HEK293T (cell line): ENCODE data around the gene SYNPO2.
"Not testable (repeated sequence)": the region's sequence is repeated elsewhere in the genome, so short reads cannot be mapped to it uniquely, and the experiment has no call there.

Source experiments
- CTCF ChIA-PET: fragments of 350-600 bp; formaldehyde crosslinking; extraction: SDS; loops from one replicate; lab custom pipeline; 2021; ENCODE audit warnings: antibody characterized with exemption, inconsistent platforms; lab: Yijun Ruan, JAX
- POLR2A ChIA-PET: fragments of 350-600 bp; formaldehyde crosslinking; extraction: SDS; loops from one replicate; lab custom pipeline; 2020; ENCODE audit warnings: antibody characterized with exemption, inconsistent platforms; lab: Yijun Ruan, JAX
- DNase-seq: peaks from one replicate; pipeline ENCODE4 v3.0.0; 2012; ENCODE audit warnings: mixed read lengths; ENCODE audit errors: extremely low spot score
- ARNT ChIP-seq: fragments of 450-650 bp; IDR thresholded peaks from 2 replicates; pipeline ENCODE4 v1.6.1; 2017; ENCODE audit warnings: mild to moderate bottlenecking
- BHLHE40 ChIP-seq: fragments of 450-650 bp; IDR thresholded peaks from 2 replicates; pipeline ENCODE4 v1.6.1; 2016; ENCODE audit warnings: mild to moderate bottlenecking, moderate library complexity, borderline replicate concordance
- CTBP1 ChIP-seq: fragments of 450-650 bp; IDR thresholded peaks from 2 replicates; pipeline ENCODE4 v1.6.1; 2016; ENCODE audit warnings: borderline replicate concordance
- ELF4 ChIP-seq: fragments of 450-650 bp; IDR thresholded peaks from 2 replicates; pipeline ENCODE4 v1.6.1; 2017; ENCODE audit warnings: antibody characterized with exemption
- FOXA1 ChIP-seq: fragments of 450-650 bp; IDR thresholded peaks from 2 replicates; pipeline ENCODE4 v1.6.1; 2016; ENCODE audit warnings: mild to moderate bottlenecking
- FOXK2 ChIP-seq: fragments of 450-650 bp; IDR thresholded peaks from 2 replicates; pipeline ENCODE4 v1.6.1; 2016; ENCODE audit warnings: mild to moderate bottlenecking
- FOXM1 ChIP-seq: fragments of 450-650 bp; IDR thresholded peaks from 2 replicates; pipeline ENCODE4 v1.6.1; 2017; ENCODE audit warnings: mild to moderate bottlenecking, borderline replicate concordance
- HDGF ChIP-seq: fragments of 450-650 bp; IDR thresholded peaks from 2 replicates; pipeline ENCODE4 v1.6.1; 2017; ENCODE audit warnings: antibody characterized with exemption, borderline replicate concordance
- L3MBTL2 ChIP-seq: fragments of 450-650 bp; conservative IDR thresholded peaks from 2 replicates; pipeline ENCODE4 v1.6.1; 2016; ENCODE audit warnings: mild to moderate bottlenecking
- LEF1 ChIP-seq: fragments of 450-650 bp; IDR thresholded peaks from 2 replicates; pipeline ENCODE4 v1.6.1; 2017; ENCODE audit warnings: mild to moderate bottlenecking, borderline replicate concordance
- NFRKB ChIP-seq: fragments of 450-650 bp; IDR thresholded peaks from 2 replicates; pipeline ENCODE4 v1.6.1; 2016; ENCODE audit warnings: mild to moderate bottlenecking, moderate library complexity
- PKNOX1 ChIP-seq: fragments of 450-650 bp; IDR thresholded peaks from 2 replicates; pipeline ENCODE4 v1.6.1; 2016
- SP1 ChIP-seq: fragments of 450-650 bp; IDR thresholded peaks from 2 replicates; pipeline ENCODE4 v1.6.1; 2017
- SUZ12 ChIP-seq: fragments of 450-650 bp; IDR thresholded peaks from 2 replicates; pipeline ENCODE4 v1.6.1; 2016; ENCODE audit warnings: mild to moderate bottlenecking
- TARDBP ChIP-seq: fragments of 450-650 bp; IDR thresholded peaks from 2 replicates; pipeline ENCODE4 v1.6.1; 2016
- ZNF384 ChIP-seq: fragments of 450-650 bp; IDR thresholded peaks from 2 replicates; pipeline ENCODE4 v1.6.1; 2016

SYNPO2 gene

GRCh38 chr4:119057417-119057816, 168.8 kb downstream of the SYNPO2 start:
- no peak for DNase-seq
- no peak for TF ChIP-seq BHLHE40
- TF ChIP-seq CTBP1 = no peak
- no peak for TF ChIP-seq LEF1
- TF ChIP-seq ELF4 = no peak
- no peak for TF ChIP-seq SP1
- TF ChIP-seq NFRKB = no peak
- no peak for TF ChIP-seq TARDBP
- no peak for TF ChIP-seq ARNT
- no peak for TF ChIP-seq FOXA1
- no peak for TF ChIP-seq SUZ12
- TF ChIP-seq FOXM1 = no peak
- no peak for TF ChIP-seq FOXK2
- no peak for TF ChIP-seq ZNF384
- TF ChIP-seq PKNOX1 = no peak
- no peak for TF ChIP-seq HDGF
- no peak for TF ChIP-seq L3MBTL2
- POLR2A ChIA-PET = no interaction called here
- CTCF ChIA-PET = interaction anchor here (0.7 kb wide), 1 partner anchor 229 kb away, joined by 4 read pairs; no protein-coding TSS in a partner anchor

- CTCF ChIA-PET = no interaction called here
- POLR2A ChIA-PET = no interaction called here
- no peak for DNase-seq
Observed at GRCh38 chr4:119059221-119059620, 170.6 kb downstream of the SYNPO2 start.

GRCh38 chr4:119067125-119067524, 178.5 kb downstream of the SYNPO2 start:
- POLR2A ChIA-PET = interaction anchor here (1.2 to 1.3 kb wide), 2 partner anchors 146 to 372 kb away, joined by 3 to 4 read pairs; no protein-coding TSS in a partner anchor
- DNase-seq, CTCF ChIA-PET: not testable (repeated sequence)

More at GRCh38 chr4:119059221-119059620, 170.6 kb downstream of the SYNPO2 start:
- no peak for TF ChIP-seq SP1
- TF ChIP-seq ARNT = no peak
- no peak for TF ChIP-seq ELF4
- no peak for TF ChIP-seq BHLHE40
- no peak for TF ChIP-seq L3MBTL2
- no peak for TF ChIP-seq ZNF384
- no peak for TF ChIP-seq NFRKB
- no peak for TF ChIP-seq FOXK2

GRCh38 chr4:119067670-119068360, 179.2 kb downstream of the SYNPO2 start:
- DNase-seq, CTCF ChIA-PET: not testable (repeated sequence)
- POLR2A ChIA-PET = interaction anchor here (1.2 to 1.3 kb wide), 2 partner anchors 145 to 372 kb away, joined by 3 to 4 read pairs; no protein-coding TSS in a partner anchor
- TF ChIP-seq L3MBTL2 = peak; percentile 55

GRCh38 chr4:119068529-119068962, 179.9 kb downstream of the SYNPO2 start:
- CTCF ChIA-PET = no interaction called here
- TF ChIP-seq LEF1 = no peak
- TF ChIP-seq SP1 = no peak
- TF ChIP-seq CTBP1 = 0 out of 2 replicates have a peak, but pooled peaks have one; percentile 6
- POLR2A ChIA-PET = no interaction called here
- peak; percentile 21 for DNase-seq

GRCh38 chr4:119070301-119070700, 181.6 kb downstream of the SYNPO2 start:
- CTCF ChIA-PET = no interaction called here
- POLR2A ChIA-PET = interaction anchor here (1.2 kb wide), 1 partner anchor 142 kb away, joined by 3 read pairs; the partner anchor contains the start of gene USP53
- DNase-seq = no peak
- TF ChIP-seq ARNT (no peak), NFRKB (no peak), FOXM1 (no peak), PKNOX1 (no peak), TARDBP (no peak), FOXA1 (no peak), FOXK2 (no peak), L3MBTL2 (no peak), ELF4 (no peak), LEF1 (no peak), SP1 (no peak), HDGF (no peak), ZNF384 (no peak), BHLHE40 (no peak), SUZ12 (no peak), CTBP1 (no peak)

- CTCF ChIA-PET = no interaction called here
- no peak for DNase-seq
- POLR2A ChIA-PET = no interaction called here
- TF ChIP-seq SUZ12 (no peak), ZNF384 (no peak)
Observed at GRCh38 chr4:119080721-119081541, 192.3 kb downstream of the SYNPO2 start.
